Dedifferentiated amniotic fluid mesenchymal stem cell (primary cell): ENCODE results near the gene DDX39A.
A peak's percentile ranks its signal among the peaks of the same experiment; 100 is the strongest.

Experiments
- DNase-seq: peaks from one replicate; pipeline ENCODE4 v3.0.0-alpha.2; 2016; ENCODE audit errors: extremely low spot score

The DDX39A gene

DNA sequence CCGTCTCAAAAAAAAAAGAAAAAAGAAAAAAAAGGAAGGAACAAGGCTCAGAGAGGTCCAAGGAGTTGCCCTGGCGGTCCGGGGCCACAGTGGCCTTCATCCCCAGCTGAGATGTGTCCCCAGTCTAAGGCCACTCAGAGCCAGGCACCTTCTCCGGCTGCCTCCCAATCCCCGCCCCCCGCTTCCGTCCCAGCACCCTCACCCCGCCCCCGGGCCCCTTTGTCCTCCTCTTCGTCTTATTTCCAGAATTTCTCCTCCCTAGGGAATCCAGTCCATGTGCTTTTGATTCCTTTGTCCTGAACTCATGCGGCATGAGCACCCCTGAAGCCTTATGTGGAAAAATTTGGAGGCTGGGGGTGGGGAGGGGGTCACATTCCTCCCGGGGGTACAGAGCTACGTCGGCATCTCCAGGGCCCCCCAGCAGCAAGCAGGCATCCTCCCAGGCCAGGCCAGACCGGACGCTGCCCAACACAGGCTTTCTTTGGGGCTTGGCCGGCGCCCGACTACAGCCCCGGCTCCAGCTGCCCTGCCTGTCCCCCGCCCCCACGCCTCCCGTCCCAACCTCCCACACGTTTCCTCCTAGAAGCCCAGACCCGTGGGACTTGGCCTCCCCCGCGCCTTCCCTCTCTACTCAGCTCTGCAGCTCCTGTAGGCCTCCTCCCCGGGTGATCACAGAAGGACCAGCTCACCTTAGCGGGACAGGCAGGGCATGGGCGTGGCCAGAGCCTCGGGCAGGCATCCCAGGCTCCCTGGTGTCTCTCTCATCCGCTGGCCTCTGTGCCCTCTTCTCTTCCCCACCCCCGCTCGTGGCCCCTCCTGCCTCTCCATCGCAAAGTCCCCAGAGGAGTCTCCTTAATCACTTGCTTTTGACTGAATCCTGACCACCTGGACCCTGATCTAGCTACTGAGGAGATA lies 55.7 kb downstream of the DDX39A start:
- peak; percentile 17 for DNase-seq

DNA sequence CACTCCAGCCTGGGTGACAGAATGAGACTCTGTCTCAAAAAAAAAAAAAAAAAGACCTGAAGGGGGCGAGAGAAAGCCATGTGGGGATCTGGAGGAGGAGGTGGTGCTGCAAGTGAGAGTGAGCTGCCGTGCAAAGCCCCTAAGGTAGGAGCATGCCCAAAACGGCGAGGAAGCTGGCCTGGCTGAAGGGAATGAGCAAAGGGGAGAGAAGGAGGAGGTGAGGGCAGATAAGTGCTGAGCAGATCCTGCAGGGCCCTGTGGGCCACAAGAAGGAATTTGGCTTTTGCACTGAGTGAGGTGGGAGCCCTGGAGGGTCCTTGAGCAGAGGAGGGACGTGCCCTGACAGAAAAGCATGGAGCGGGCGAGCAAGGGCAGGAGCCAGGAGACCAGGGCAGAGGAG lies 57.3 kb downstream of the DDX39A start:
- DNase-seq: no peak
